ENCODE data around the gene KDM4C. TPM values are rescaled to one million over a fixed set of nuclear protein-coding genes. Genes with fewer than 3 reads are reported as not detected.

KDM4C gene
- total and polyA plus RNA-seq, 2 of the 4 experiments (the other 2 are of a cell fraction): 11.8 to 23.8 TPM

- Histone ChIP-seq H3K9me1 (ENCODE audit: insufficient read depth, low read length) (peaks cover 4% of the 10 kb centered on the region; the same call in 1 of the 2 replicates), H2AK9ac (replicated peaks; ENCODE audit: low read depth, low read length, poor library complexity) (no peak overlapping the region), H3K27ac (ENCODE audit: insufficient read depth, low read length) (no peak overlapping the region), H3K4me1 (ENCODE audit: control insufficient read depth, insufficient read depth, low read length) (peaks cover 3% of the 10 kb centered on the region; the same call in 1 of the 2 replicates), H3K9me3 (ENCODE audit: control insufficient read depth, insufficient read depth, low read length) (peaks cover 2% of the 10 kb centered on the region; the same call in 1 of the 2 replicates), H3K36me3 (ENCODE audit: control insufficient read depth, insufficient read depth, low read length) (no peaks in the 10 kb centered on the region), H2AK5ac (ENCODE audit: low read depth, low read length) (no peak overlapping the region), H2BK20ac (ENCODE audit: low read depth, low read length) (no peak overlapping the region), H3K18ac (ENCODE audit: low read depth, low read length) (no peak overlapping the region), H2BK120ac (ENCODE audit: low read depth, low read length) (no peak overlapping the region), H3K9ac (ENCODE audit: low read depth, low read length) (no peak overlapping the region), H2AFZ (replicated peaks; ENCODE audit: low read length, poor library complexity) (no peak overlapping the region), H3K56ac (ENCODE audit: extremely low read depth, insufficient read depth, low read length) (no peak overlapping the region), H4K8ac (ENCODE audit: low read depth in 2 of 2, low read length in 2 of 2) (no peak overlapping the region), H4K20me1 (ENCODE audit: insufficient read depth, low read length) (no peaks in the 10 kb centered on the region), H3K4ac (ENCODE audit: low read depth, low read length) (no peak overlapping the region), H3K79me1 (ENCODE audit: low read depth in 1 of 2, low read length in 2 of 2) (no peaks in the 10 kb centered on the region), H3K27me3 (ENCODE audit: control insufficient read depth, insufficient read depth, low read length) (no peaks in the 10 kb centered on the region), H2BK15ac (ENCODE audit: low read depth, low read length) (no peak overlapping the region), H4K91ac (ENCODE audit: insufficient read depth, low read depth, low read length) (no peak overlapping the region), H3K4me3 (ENCODE audit: insufficient read depth, low read depth, low read length) (no peak overlapping the region), H3K14ac (replicated peaks; ENCODE audit: low read depth, low read length) (no peak overlapping the region), H3K4me2 (ENCODE audit: low read depth, low read length) (no peak overlapping the region), H3K23ac (ENCODE audit: low read depth, low read length) (no peak overlapping the region), H2BK5ac (ENCODE audit: low read depth, low read length, poor library complexity, severe bottlenecking) (no peak overlapping the region), H4K5ac (ENCODE audit: low read depth, low read length) (no peak overlapping the region)
- BruUV-seq (replicated peaks): no TSS peak
- ChIA-PET POLR2A (ENCODE audit: unreplicated experiment) (no interaction called here), CTCF (no interaction called here)
- dilution Hi-C loops (cut with HindIII; ENCODE audit: low sequenced_read_pairs, unreplicated experiment) (no loop called here), in situ Hi-C loops (cut with MboI; ENCODE audit: low sequenced_read_pairs) (no loop called here), intact Hi-C loops (cut with micrococcal nuclease) (no loop called here)
- ATAC-seq (ENCODE audit: low read depth) (no peak), DNase-seq (no peak)
- WGBS, 2 experiments (ENCODE audit: extremely low coverage in 2 of 2, insufficient read length in 1 of 2): no CpG with 5 or more reads among the region's 3 CpGs
- no peak for TF ChIP-seq MXI1 (IDR thresholded peaks at IDR 0.05; ENCODE audit: borderline replicate concordance, low read depth, low read length)
- TF ChIP-seq NFE2L2 (IDR thresholded peaks at IDR 0.05; ENCODE audit: low read depth, low read length): no peak
- no peak for TF ChIP-seq CEBPB (IDR thresholded peaks at IDR 0.05; ENCODE audit: low read depth, low read length)
- no peak for TF ChIP-seq FOS (IDR thresholded peaks at IDR 0.05; ENCODE audit: low read depth, low read length)
- no peak for TF ChIP-seq CHD1 (IDR thresholded peaks at IDR 0.05; ENCODE audit: low read depth, low read length)
Observed at GRCh38 chr9:7095058-7095457, 337.3 kb downstream of the KDM4C start.
